Stimulated activated CD4-positive, alpha-beta T cell treated with anti-CD3 and anti-CD28 coated beads, Interleukin-4, amount 100 ng/mL, for 1 hour (primary cell): ENCODE results near the gene CD209.
"Not testable (repeated sequence)": the region's sequence is repeated elsewhere in the genome, so short reads cannot be mapped to it uniquely, and the experiment has no call there.

Experiments
- DNase-seq: peaks from one replicate; pipeline ENCODE4 v3.0.0-alpha.2; 2020

Gene CD209

DNA sequence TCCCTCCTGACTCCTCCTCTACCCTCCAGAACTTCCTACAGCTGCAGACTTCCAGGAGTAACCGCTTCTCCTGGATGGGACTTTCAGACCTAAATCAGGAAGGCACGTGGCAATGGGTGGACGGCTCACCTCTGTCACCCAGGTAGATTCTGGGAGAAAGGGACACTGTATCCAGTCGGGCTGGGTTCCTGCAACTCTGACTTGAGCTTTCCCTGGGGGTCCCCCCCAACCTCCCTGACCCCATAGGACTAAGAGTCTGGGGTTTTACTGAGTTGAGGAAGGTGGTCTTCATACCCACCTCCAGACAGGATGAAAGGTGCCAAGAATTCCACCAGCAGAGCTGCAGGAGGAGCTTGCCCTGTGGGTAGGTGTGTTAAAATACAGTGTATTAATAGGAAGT, 20.2 kb upstream of the CD209 start:
- no peak for DNase-seq

DNA sequence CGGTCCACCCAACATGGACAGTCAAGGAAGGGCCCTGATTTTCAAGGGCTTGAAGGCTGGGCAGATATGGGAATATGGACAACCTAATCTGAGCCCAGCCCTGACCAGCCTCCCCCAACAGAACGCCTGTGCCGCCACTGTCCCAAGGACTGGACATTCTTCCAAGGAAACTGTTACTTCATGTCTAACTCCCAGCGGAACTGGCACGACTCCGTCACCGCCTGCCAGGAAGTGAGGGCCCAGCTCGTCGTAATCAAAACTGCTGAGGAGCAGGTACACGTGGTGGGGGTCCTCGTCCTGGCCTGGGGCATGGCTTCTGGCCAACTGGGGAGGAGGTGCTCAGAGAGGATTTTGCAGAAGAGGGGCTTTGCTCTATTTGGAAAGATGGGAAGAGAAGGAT, 19.2 kb upstream of the CD209 start:
- no peak for DNase-seq

DNA sequence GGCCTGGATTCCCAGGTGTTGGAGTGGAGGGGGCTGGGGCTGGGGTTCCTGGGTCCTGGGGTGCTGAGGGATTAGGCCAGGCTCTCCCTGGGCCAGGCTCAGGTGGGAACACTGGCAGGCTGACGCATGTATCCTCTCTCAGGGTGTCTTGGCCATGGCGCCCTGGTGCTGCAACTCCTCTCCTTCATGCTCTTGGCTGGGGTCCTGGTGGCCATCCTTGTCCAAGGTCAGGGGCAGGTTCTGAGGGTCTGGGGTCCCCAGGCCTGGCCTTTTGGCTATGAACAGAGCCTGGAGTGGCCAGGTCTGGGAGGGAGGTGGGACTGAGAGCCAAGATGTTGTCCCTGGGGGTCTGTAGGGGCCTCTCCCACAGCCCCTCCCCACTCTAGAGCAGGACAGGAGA, 17.7 kb upstream of the CD209 start:
- DNase-seq, result not testable (repeated sequence)

GRCh38 chr19:7764157-7764556, 16.8 kb upstream of the CD209 start:
- DNase-seq, result not testable (repeated sequence)

GRCh38 chr19:7763696-7764095, 16.4 kb upstream of the CD209 start:
- DNase-seq, result no peak

- no peak for DNase-seq
Observed at GRCh38 chr19:7762719-7763293, 15.5 kb upstream of the CD209 start, which contains the start of gene CLEC4M. CLEC4M (plus strand) TSS chr19:7763243; CDS start chr19:7763267, 24 bp downstream.

GRCh38 chr19:7759156-7759555, 11.8 kb upstream of the CD209 start:
- no peak for DNase-seq

DNA sequence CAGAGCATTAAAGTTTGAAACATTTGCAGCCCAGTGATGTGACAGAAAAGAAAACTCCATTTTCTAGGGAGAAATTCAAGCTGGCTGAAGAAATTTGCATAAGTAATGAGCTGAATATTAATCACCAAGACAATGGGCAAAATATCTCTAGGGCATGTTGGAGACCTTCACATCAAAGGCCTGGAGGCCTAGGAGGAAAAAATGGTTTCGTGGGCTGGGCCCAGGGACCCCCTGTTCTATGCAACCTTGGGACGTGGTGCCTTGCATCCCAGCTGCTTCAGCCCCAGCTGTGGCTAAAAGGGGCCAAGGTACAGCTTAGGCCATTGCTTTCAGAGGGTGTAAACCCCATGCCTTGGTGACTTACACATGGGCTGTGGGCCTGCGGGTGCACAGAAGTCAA, 10.0 kb upstream of the CD209 start:
- DNase-seq, result no peak

DNA sequence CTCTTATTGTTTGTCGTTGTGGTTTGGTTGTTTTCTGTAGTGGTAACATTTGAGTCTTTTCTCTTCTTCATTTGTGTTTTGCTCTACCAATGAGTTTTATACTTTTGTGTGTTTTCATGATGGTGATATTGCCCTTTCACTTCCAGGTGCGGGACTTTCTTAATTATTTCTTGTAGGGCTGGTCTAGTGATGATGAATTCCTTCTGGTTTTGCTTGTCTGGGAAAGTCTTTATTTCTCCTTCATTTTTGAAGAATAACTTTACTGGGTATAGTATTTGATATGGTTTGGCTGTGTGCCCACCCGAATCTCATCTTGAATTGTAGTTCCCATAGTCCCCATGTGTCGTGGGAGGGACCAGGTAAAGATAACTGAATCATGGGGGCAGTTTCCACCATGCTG, 8.9 kb upstream of the CD209 start:
- no peak for DNase-seq

DNA sequence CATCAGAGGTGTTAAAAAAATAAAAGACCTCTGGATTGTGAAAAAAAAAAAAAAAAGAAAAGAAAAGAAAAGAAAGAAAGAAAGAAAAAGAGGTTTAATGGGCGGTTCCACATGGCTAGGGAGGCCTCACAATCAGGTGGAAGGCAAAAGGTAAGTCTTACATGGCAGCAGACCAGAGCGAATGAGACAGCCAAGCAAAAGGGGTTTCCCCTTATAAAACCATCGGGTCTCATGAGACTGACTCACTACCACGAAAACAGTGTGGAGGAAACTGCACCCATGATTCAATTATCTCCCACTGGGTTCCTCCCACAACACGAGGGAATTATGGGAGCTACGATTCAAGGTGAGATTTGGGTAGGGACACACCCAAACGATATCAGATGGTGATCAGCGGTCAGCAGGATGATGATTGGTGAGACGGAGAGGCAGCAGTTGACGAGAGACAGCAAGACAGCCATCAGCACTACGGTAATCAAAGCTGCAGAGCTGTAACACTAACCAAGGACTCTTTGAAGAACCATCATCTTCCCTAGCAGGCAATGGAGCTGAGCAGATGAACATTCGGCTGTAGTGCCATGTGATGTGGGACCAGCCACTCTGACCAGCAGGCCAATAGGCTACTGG, 3.9 kb upstream of the CD209 start:
- DNase-seq, result peak; percentile 30

DNA sequence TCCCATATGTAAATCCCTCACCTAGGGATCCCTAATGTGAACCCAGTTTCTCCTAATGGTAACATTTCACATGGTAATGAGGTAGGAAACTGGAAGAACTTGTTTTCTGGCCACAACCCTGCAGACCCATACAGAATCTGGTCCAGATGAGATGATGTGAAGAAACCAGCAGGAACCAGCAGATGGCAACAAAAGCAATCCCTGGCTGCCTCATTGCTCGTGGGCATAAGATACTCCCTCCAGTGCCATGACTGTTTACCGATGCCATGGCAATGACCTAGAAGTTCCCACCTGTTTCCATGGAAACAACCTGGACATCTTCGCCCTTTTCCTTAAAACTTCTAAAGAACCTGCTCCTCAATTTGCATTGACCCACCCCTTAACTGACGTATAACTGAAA, 1.4 kb upstream of the CD209 start:
- DNase-seq, result no peak

DNA sequence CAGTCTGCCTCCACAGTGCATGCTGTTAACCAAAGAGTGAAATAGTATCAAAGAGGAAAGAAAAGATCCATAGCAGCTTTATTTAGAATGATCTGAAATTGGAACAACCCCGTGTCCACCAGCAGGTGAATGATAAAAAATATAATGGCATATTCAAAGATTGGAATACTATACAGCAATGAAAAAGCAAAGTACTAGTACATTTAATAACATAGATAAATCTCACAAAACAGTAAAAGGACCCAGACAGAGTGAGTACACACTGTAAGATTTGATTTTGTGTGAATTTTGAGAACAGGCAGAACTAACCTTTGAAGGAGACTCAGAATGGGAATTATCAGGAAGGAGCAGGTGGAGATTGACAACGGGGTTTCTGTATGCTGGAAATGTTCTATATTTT, 837 bp upstream of the CD209 start:
- no peak for DNase-seq

DNA sequence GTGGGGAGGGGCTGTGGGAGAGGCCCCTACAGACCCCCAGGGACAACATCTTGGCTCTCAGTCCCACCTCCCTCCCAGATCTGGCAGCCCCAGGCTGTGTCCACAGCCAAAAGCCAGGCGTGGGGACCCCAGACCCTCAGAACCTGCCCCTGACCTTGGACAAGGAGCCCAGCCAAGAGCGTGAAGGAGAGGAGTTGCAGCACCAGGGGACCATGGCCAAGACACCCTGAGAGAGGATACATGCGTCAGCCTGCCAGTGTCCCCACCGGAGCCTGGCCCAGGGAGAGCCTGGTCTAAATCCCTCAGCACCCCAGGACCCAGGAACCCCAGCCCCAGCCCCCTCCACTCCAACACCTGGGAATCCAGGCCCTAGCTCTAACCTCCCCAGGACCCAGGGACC, 1.0 kb downstream of the CD209 start:
- not testable (repeated sequence) for DNase-seq

- no peak for DNase-seq
Observed at GRCh38 chr19:7744871-7745650, 2.3 kb downstream of the CD209 start.

GRCh38 chr19:7744199-7744786, 3.0 kb downstream of the CD209 start:
- DNase-seq, result no peak

DNA sequence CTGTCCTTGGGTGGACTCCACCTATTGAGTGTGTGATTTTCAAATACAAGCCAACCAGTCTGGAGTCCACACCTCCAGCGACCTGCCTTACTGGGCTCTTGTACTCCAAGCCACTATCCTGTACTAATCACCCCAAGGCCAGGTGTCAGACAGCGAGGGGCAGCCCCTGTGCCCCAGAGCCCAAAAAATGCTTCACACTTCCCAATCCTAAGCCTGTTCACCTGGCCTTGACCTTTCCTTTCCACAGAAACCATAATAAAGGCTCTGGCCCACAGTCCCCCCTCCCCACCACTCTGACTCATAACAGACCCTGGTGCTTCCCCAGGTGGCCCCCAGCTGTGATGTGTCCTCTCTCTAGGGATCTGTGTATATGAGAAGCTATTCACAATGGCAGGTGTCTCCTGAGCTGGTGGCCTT, 3.9 kb downstream of the CD209 start:
- no peak for DNase-seq

DNA sequence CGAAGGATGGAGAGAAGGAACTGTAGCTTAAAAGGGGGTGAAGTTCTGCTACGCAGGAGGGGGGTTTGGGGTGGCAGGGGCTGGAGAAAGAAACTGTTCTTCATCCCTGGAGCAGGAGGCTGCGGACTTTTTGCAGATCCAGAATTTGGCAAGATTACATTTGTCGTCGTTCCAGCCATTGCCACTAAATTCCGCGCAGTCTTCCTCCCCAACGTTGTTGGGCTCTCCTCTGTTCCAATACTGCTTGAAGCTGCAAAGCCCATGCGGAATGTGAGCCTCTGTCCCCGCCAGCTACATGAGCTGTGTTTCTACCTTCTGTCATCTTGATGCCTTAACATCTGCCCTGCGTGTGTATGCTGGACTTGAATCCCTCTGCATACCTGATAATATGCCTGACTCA, 4.3 kb downstream of the CD209 start:
- no peak for DNase-seq

DNA sequence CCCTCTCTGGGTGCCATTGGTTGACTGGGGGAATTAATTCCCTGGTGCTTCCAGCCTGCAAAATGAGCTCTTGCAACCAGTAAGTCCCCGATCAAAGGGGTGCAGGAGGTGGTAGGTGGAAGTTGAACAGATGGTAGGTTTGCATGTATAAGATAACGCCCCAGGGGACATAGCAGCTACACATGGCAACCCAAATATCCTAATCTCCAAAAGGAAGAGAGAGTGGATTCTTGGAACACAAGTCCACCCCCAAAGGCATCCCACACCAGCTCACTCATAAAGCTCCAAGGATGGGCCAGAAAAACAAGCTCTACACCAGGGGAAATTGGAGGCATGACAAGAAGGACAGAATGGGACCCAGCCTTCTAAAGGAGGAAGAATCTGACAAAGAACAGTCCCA, 4.8 kb downstream of the CD209 start:
- DNase-seq, result no peak

GRCh38 chr19:7740682-7741054, 6.7 kb downstream of the CD209 start:
- no peak for DNase-seq

DNA sequence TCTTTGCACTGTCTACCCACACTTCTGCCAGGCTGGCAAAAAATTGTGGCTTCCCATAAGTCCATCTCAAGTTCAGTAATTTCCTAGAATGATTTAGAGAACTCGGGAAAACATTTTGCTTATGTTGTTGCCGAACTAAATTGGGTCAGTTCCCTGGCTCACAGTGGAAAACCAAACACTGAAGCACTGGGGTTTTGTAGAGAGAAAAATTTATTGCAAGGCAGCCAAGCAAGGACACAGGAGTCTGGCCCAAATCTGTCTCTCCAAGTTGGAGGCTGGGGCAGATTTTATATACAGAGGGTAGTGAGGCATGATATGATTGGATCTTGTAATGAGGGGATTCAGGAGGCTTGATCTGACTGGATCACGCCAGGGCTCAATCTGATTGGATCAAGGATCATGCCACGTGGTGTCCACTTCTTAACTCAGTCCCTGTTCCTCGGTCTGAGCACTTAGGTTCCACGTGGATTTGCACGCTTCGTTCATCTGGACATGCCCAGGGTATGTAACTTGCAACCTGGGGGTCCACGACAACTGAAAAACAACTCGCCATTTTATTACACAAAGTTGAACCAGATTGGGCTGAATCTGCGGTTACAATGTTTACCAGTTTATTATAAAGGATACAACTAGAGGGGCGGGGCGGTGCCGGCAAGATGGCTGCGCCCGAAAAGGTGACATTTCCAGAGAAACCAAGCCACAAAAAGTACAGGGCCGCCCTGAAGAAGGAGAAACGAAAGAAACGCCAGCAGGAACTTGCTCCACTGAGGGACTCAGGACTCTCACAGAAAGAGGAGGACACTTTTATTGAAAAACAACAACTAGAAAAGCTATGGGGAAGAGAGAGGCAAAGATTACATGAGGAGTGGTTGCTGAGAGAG, 7.3 kb downstream of the CD209 start:
- no peak for DNase-seq

- no peak for DNase-seq
Observed at GRCh38 chr19:7739211-7739755, 8.1 kb downstream of the CD209 start.

DNA sequence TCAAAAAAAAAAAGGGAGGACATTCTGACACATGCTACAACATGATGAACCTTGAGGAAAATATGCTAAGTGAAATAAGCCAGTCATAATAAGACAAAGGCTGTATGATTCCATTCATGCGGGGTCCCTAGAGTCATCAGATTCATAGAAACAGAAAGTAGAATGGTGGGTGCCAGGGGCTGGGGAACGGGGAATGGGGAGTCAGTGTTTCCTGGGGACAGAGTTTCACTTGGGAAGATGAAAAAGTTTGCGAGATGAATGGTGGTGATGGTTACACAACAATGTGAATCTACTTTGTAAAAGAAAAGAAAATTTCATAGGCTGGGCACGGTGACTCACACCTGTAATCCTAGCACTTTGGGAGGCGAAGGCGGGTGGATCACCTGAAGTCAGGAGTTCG, 9.3 kb downstream of the CD209 start:
- peak; percentile 10 for DNase-seq

- DNase-seq, result no peak
Observed at GRCh38 chr19:7737215-7737614, 10.1 kb downstream of the CD209 start.
